Stimulated activated CD4-positive, alpha-beta T cell treated with anti-CD3 and anti-CD28 coated beads, Interleukin-4, amount 100 ng/mL, for 24 hours (primary cell): ENCODE measurements around the gene INPP4B.

ENCODE experiments used
- DNase-seq: peaks from one replicate; pipeline ENCODE4 v3.0.0-alpha.2; 2020

The INPP4B gene

DNA sequence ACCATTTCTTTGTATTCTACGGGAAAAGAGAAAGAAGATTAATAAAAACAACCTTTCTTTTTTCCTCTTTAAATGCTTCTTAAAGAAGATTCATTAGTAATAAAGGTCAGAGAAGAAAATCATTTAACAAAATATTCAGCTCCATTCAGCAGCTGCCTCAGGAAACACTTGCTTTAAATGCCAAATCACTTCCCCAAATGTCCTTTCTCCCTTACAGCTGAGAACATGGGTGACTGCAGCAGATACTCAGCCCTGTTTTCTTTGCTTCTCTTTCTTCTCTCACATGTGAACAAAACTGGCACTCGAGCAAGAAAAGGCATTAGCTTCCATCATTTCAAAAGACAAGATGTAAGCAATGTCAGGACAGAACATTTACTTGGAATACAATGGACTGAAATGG lies 120.2 kb downstream of the INPP4B start:
- no peak for DNase-seq

GRCh38 chr4:142721187-142721586 lies 124.9 kb downstream of the INPP4B start:
- no peak for DNase-seq

GRCh38 chr4:142719854-142720541 lies 126.1 kb downstream of the INPP4B start:
- peak; percentile 11 for DNase-seq

GRCh38 chr4:142718981-142719380 lies 127.1 kb downstream of the INPP4B start:
- no peak for DNase-seq

DNA sequence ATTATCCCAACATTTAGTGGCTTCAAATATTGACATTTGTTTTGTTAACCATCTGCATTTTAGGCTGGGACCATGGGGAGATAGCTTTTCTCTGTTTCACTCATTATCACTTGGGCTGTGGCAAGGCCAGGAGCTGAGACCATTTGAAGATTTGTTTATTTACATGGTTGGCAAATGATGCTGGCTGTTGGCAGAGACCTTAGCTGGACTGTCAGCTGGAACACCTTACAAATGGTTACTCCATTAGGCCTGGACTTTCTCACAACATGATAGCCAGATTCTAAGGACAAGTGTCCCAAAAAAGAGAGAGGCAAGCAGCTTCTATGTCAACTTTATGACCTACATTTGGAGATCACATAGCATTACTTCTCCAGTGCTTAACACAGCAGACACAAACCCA lies 130.4 kb downstream of the INPP4B start:
- no peak for DNase-seq

DNA sequence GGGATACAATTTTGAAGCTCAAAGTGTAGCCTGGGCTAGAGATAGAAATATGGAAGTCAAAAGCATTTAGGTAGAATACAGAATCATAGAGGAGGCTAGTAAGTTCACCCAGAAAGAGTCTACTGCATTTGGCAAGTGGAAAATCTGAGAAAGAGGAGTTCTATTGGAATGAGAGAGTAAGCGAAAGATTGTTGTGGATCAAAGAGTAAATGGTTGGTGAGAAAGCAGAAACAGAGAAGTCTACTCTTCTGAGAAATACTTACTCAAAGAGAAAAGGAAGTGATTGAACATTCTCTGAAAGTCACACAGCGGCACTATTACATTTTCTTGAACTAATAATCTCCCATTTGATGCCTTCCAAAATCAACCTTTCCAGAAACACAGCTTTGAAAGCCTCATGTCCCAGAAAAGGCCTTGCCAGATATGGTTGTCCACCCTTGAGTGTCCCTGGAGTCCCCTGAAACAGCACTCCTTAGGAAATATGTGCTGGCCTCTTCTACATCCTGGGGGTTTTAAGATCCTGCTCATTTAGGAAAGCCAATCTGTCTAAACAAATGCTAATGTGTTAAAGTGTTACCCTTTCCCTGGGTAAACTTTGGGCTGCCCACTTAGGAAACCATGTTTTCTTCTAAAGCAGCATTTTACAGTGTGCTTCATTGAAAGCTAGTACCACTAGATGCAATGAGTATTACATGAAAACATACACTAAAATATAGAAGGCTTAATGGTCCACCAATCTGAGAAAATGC lies 132.6 kb downstream of the INPP4B start:
- DNase-seq = no peak

- DNase-seq = no peak
Measured at GRCh38 chr4:142708231-142708630, 137.9 kb downstream of the INPP4B start.

GRCh38 chr4:142707401-142707800 lies 138.7 kb downstream of the INPP4B start:
- DNase-seq = no peak

DNA sequence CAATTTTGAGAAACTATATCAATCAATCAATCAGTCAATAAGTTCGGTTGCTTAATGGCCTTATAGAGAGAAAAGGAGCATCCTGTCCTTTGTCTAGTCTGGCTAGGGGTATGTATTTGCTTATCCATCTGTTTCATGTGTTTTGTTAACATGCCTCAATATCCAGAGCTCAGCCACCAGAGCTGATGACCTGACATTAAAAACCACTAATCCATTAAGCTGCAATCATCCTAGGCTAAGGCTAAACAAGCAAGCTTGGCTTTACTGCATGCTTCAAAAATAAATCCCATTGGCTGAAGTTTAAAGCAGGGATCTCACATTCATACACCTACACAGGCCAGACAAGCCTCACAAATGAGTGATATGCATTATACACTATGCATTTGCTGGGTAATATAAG lies 139.7 kb downstream of the INPP4B start:
- no peak for DNase-seq

DNA sequence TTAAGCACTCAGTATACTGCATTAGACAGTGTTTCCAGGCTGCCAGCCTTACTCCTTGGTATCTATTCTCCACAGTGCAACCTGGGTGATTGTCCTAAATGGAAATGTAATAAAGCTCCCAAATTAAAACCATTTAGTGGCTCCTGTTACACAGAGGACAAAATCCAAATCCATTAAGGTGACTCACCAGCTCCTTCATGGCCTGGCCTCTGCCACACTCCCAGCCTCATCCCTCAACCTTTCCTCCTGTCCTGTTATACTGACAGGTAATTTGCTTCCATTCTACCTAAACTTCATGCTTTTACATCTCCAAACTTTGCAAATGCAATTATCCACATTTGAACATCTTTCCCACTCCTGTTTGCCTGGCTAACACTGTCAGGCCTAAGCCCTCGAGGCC lies 140.3 kb downstream of the INPP4B start:
- no peak for DNase-seq

GRCh38 chr4:142703694-142704309 lies 142.3 kb downstream of the INPP4B start:
- DNase-seq = peak; percentile 19

GRCh38 chr4:142701017-142701416 lies 145.1 kb downstream of the INPP4B start:
- no peak for DNase-seq

- no peak for DNase-seq
Measured at GRCh38 chr4:142700531-142700930, 145.6 kb downstream of the INPP4B start.

GRCh38 chr4:142698552-142698951 lies 147.5 kb downstream of the INPP4B start:
- no peak for DNase-seq

- DNase-seq = no peak
Measured at GRCh38 chr4:142697928-142698327, 148.2 kb downstream of the INPP4B start.

DNA sequence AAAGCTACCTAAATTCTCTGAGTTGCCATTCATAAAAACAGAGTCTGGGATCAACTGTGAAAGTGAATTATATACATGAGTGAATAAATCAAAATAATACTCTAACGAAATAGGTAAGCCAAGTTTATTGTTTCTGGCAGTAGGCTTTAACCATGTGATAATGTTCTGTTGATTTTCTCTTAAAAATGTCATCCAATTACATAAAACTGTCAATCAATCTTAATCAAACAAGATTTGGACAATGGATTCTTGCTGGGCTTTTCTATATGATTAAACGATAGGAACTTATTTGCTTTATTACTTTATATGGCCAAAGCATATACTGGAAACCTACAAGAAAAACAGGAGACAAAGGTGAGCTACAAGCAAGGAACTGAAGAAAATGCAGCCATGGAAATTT lies 148.8 kb downstream of the INPP4B start:
- DNase-seq = no peak

DNA sequence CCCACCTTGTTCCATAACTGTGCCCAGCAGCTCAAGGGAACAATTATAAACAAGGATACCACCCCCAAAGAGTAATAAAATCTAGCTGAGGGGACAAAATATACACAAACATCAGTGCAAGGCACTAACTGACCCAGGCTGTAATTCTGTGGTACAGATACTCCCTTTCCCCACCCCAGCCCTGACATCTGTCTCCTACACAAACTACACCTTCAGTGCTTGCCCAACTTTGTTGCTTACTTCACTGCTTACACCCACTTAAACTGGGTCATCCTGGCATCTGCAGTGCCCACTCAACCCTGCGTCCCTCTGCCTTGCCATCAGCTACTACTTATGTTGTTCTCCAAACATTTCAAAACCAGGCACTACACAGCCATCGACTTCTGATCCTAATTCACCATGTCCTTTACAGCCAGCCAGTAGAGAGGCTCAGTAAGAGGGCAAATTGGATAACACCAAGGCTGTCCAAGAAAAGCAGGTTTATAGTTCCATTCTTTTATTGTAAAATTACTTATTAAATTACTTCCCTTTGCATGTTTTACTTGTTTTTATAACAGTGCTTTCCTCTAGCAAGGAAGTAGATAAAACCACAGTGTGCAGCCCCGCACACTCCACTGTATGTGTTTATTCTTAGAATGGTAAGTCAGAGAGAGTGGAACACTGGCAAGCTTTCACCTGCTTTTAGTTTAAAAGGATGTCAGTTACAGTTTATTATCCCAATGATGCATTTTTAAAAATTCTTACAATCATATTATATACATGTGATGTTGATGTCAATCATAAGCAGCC lies 149.6 kb downstream of the INPP4B start:
- peak; percentile 9 for DNase-seq

GRCh38 chr4:142690406-142691163 lies 155.5 kb downstream of the INPP4B start:
- no peak for DNase-seq

- no peak for DNase-seq
Measured at GRCh38 chr4:142687547-142688275, 158.4 kb downstream of the INPP4B start.

- DNase-seq = no peak
Measured at GRCh38 chr4:142686081-142686480, 160.0 kb downstream of the INPP4B start.

DNA sequence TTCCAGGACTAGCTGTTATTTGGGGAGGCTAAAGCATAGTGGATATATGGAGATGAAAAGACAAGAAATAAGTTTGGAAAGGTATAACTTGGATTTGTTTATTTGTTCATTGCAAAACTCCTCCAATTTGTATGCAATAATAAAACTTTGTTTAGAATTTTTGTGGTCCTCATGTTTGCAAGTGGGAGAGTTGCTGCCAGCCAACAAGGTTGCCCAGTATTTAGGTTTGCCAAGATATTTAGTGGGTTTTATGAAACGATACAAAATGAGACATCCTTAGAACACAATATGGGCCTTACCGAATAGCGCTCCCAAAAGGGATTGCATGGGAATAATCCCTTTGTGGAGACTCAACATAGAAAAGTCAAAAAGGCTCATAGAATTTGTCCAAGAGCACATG lies 162.1 kb downstream of the INPP4B start:
- no peak for DNase-seq

DNA sequence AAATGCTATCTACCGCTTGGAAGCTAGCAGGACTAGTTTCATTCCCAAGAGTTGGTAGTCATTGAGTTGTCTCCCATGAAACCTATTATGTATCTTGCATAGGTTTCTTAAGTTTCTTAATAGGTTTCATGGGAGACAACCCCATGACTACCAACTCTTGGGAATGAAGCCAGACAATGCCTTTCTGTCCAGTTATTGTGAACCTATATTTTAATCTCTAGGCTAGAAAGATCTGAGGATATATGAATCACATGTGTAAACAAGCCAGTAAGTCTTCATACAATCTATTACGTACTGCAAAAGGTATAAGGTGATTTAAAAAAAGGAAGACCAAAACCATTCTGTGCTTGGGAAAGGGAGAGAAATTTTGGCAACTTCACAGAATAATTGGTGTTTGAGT lies 162.6 kb downstream of the INPP4B start:
- DNase-seq = no peak
